Measurements from ENCODE around the gene GNAQ. TPM values are rescaled to one million over a fixed set of nuclear protein-coding genes. Genes with fewer than 3 reads are reported as not detected.

The GNAQ gene
- polyA plus RNA-seq, 1 experiment, result 71.4 TPM

GRCh38 chr9:77964258-77964657, 67.4 kb downstream of the GNAQ start:
- no peak overlapping the region for H3K4me3 ChIP-seq (ENCODE audit: low read depth, low read length)
- H3K9me3 ChIP-seq (ENCODE audit: control insufficient read depth, insufficient read depth, low read length), result no peaks in the 10 kb centered on the region
- no peak overlapping the region for H3K27ac ChIP-seq (ENCODE audit: low read depth, low read length)
- POLR2A ChIA-PET, result no interaction called here
- TF ChIP-seq, protein P1, sequence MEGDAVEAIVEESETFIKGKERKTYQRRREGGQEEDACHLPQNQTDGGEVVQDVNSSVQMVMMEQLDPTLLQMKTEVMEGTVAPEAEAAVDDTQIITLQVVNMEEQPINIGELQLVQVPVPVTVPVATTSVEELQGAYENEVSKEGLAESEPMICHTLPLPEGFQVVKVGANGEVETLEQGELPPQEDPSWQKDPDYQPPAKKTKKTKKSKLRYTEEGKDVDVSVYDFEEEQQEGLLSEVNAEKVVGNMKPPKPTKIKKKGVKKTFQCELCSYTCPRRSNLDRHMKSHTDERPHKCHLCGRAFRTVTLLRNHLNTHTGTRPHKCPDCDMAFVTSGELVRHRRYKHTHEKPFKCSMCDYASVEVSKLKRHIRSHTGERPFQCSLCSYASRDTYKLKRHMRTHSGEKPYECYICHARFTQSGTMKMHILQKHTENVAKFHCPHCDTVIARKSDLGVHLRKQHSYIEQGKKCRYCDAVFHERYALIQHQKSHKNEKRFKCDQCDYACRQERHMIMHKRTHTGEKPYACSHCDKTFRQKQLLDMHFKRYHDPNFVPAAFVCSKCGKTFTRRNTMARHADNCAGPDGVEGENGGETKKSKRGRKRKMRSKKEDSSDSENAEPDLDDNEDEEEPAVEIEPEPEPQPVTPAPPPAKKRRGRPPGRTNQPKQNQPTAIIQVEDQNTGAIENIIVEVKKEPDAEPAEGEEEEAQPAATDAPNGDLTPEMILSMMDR (IDR thresholded peaks at IDR 0.05; ENCODE audit: low read depth, low read length), result no peak
- H3K27me3 ChIP-seq (ENCODE audit: control insufficient read depth, insufficient read depth, low read length), result no peaks in the 10 kb centered on the region
- CTCF ChIA-PET, result no interaction called here
- no peak for DNase-seq (ENCODE audit: low read depth, low spot score)

- TF ChIP-seq, protein P1 (IDR thresholded peaks at IDR 0.05; ENCODE audit: low read depth, low read length), result no peak
- CTCF ChIA-PET, result interaction anchor here (0.8 to 2.7 kb wide), 2 partner anchors 15 to 73 kb away, joined by 3 to 11 read pairs; no protein-coding TSS in a partner anchor
- Histone ChIP-seq H3K27ac (ENCODE audit: low read depth, low read length) (no peak overlapping the region), H3K9me3 (ENCODE audit: control insufficient read depth, insufficient read depth, low read length) (no peaks in the 10 kb centered on the region), H3K27me3 (ENCODE audit: control insufficient read depth, insufficient read depth, low read length) (no peaks in the 10 kb centered on the region), H3K4me3 (ENCODE audit: low read depth, low read length) (no peak overlapping the region)
- DNase-seq (ENCODE audit: low read depth, low spot score), result no peak
- POLR2A ChIA-PET, result no interaction called here
Observed at GRCh38 chr9:77961541-77961940, 70.1 kb downstream of the GNAQ start.

GRCh38 chr9:77960356-77961153, 71.1 kb downstream of the GNAQ start:
- CTCF ChIA-PET, result interaction anchor here (0.6 to 2.7 kb wide), 2 partner anchors 16 to 49 kb away, joined by 3 to 11 read pairs; no protein-coding TSS in a partner anchor
- DNase-seq (ENCODE audit: low read depth, low spot score), result no peak
- H3K27ac ChIP-seq (ENCODE audit: low read depth, low read length), result no peak overlapping the region
- H3K9me3 ChIP-seq (ENCODE audit: control insufficient read depth, insufficient read depth, low read length), result no peaks in the 10 kb centered on the region
- TF ChIP-seq, protein P1 (IDR thresholded peaks at IDR 0.05; ENCODE audit: low read depth, low read length), result no peak
- H3K27me3 ChIP-seq (ENCODE audit: control insufficient read depth, insufficient read depth, low read length), result no peaks in the 10 kb centered on the region
- POLR2A ChIA-PET, result no interaction called here
- H3K4me3 ChIP-seq (ENCODE audit: low read depth, low read length), result no peak overlapping the region

GRCh38 chr9:77959803-77960202, 71.8 kb downstream of the GNAQ start:
- Histone ChIP-seq H3K27me3 (ENCODE audit: control insufficient read depth, insufficient read depth, low read length) (no peaks in the 10 kb centered on the region), H3K9me3 (ENCODE audit: control insufficient read depth, insufficient read depth, low read length) (no peaks in the 10 kb centered on the region)

DNA sequence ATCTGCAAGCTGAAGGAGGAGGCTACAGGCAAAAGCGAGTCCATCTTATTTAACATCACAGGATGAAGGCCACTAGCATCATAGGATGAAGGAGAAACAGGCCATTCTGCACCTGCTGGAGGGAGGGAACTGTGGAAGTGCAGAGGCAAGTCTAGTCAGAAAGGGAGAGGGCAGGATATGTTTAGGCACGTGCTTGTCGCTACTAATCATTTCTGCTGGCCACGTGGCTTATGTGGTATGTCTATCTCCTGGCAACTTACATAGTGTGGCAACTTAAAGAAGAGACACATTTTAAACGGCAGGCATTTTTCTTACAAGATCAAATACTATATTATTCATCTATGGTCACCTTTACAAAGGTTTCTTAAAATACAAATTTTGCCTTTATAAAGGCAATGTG, 74.0 kb downstream of the GNAQ start:
- Histone ChIP-seq H3K4me3 (ENCODE audit: low read depth, low read length) (no peak overlapping the region), H3K27ac (ENCODE audit: low read depth, low read length) (no peak overlapping the region), H3K9me3 (ENCODE audit: control insufficient read depth, insufficient read depth, low read length) (no peaks in the 10 kb centered on the region), H3K27me3 (ENCODE audit: control insufficient read depth, insufficient read depth, low read length) (no peaks in the 10 kb centered on the region)
- TF ChIP-seq, protein P1 (IDR thresholded peaks at IDR 0.05; ENCODE audit: low read depth, low read length), result no peak
- POLR2A ChIA-PET, result no interaction called here
- no peak for DNase-seq (ENCODE audit: low read depth, low spot score)
- CTCF ChIA-PET, result no interaction called here

More at GRCh38 chr9:77959803-77960202, 71.8 kb downstream of the GNAQ start:
- Histone ChIP-seq H3K27ac (ENCODE audit: low read depth, low read length) (no peak overlapping the region), H3K4me3 (ENCODE audit: low read depth, low read length) (no peak overlapping the region)
- TF ChIP-seq, protein P1 (IDR thresholded peaks at IDR 0.05; ENCODE audit: low read depth, low read length), result no peak
- no peak for DNase-seq (ENCODE audit: low read depth, low spot score)
- POLR2A ChIA-PET, result no interaction called here
- CTCF ChIA-PET, result interaction anchor here (0.6 to 2.7 kb wide), 2 partner anchors 17 to 50 kb away, joined by 3 to 11 read pairs; no protein-coding TSS in a partner anchor
